ENCODE results near the gene ZNRF3. TPM values are rescaled to one million over a fixed set of nuclear protein-coding genes. Genes with fewer than 3 reads are reported as not detected.
"Not testable (repeated sequence)": the region's sequence is repeated elsewhere in the genome, so short reads cannot be mapped to it uniquely, and the experiment has no call there.

Gene ZNRF3
- polyA plus RNA-seq, 1 experiment = 1.4 TPM

DNA sequence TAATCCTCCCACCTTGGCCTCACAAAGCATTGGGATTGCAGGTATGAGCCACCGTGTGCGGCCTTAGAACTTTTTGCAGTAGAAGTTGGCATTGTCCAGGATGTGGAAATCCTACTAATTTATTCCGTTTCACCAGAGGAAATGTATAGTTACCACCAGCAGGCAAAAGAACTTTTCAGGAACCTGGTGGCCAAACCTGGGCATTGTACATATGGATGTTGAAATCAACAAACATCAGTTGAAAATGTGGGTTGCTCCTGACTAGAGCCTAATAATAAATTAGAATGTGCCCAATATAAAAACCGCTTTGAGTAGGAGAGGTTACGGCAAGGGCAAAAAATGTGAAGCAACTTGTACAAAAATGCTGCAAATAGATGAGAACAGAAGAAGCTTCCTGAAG, 42.3 kb upstream of the ZNRF3 start:
- H3K27me3 ChIP-seq (ENCODE audit: control insufficient read depth, insufficient read depth, low read length) = no peaks in the 10 kb centered on the region
- H3K4me3 ChIP-seq (ENCODE audit: low read depth, low read length) = no peak overlapping the region
- CTCF ChIA-PET = interaction anchor here (1.5 kb wide), 1 partner anchor 11 kb away, joined by 4 read pairs; no protein-coding TSS in a partner anchor
- no peak for DNase-seq (ENCODE audit: low read depth, low spot score)
- TF ChIP-seq, protein P1, sequence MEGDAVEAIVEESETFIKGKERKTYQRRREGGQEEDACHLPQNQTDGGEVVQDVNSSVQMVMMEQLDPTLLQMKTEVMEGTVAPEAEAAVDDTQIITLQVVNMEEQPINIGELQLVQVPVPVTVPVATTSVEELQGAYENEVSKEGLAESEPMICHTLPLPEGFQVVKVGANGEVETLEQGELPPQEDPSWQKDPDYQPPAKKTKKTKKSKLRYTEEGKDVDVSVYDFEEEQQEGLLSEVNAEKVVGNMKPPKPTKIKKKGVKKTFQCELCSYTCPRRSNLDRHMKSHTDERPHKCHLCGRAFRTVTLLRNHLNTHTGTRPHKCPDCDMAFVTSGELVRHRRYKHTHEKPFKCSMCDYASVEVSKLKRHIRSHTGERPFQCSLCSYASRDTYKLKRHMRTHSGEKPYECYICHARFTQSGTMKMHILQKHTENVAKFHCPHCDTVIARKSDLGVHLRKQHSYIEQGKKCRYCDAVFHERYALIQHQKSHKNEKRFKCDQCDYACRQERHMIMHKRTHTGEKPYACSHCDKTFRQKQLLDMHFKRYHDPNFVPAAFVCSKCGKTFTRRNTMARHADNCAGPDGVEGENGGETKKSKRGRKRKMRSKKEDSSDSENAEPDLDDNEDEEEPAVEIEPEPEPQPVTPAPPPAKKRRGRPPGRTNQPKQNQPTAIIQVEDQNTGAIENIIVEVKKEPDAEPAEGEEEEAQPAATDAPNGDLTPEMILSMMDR (IDR thresholded peaks at IDR 0.05; ENCODE audit: low read depth, low read length) = peak; percentile 14; the same call in 1 of the 2 replicates
- POLR2A ChIA-PET = no interaction called here
- peaks cover under 1% of the 10 kb centered on the region; the same call in 1 of the 2 replicates for H3K9me3 ChIP-seq (ENCODE audit: control insufficient read depth, insufficient read depth, low read length)
- H3K27ac ChIP-seq (ENCODE audit: low read depth, low read length) = no peak overlapping the region

- CTCF ChIA-PET = no interaction called here
Observed at GRCh38 chr22:28843633-28844032, 39.7 kb upstream of the ZNRF3 start.

GRCh38 chr22:28844277-28844676, 39.1 kb upstream of the ZNRF3 start:
- DNase-seq (ENCODE audit: low read depth, low spot score); H3K27me3 ChIP-seq (ENCODE audit: control insufficient read depth, insufficient read depth, low read length); H3K4me3 ChIP-seq (ENCODE audit: low read depth, low read length); H3K27ac ChIP-seq (ENCODE audit: low read depth, low read length); CTCF ChIA-PET: not testable (repeated sequence)
- peaks cover 17% of the 10 kb centered on the region for H3K9me3 ChIP-seq (ENCODE audit: control insufficient read depth, insufficient read depth, low read length)
- POLR2A ChIA-PET = interaction anchor here (0.7 kb wide), 1 partner anchor 777 kb away, joined by 10 read pairs; no protein-coding TSS in a partner anchor

More at GRCh38 chr22:28843633-28844032, 39.7 kb upstream of the ZNRF3 start:
- POLR2A ChIA-PET = interaction anchor here (0.7 kb wide), 1 partner anchor 776 kb away, joined by 10 read pairs; no protein-coding TSS in a partner anchor
- TF ChIP-seq, protein P1 (IDR thresholded peaks at IDR 0.05; ENCODE audit: low read depth, low read length) = no peak
- Histone ChIP-seq H3K9me3 (ENCODE audit: control insufficient read depth, insufficient read depth, low read length) (peaks cover 17% of the 10 kb centered on the region), H3K4me3 (ENCODE audit: low read depth, low read length) (no peak overlapping the region), H3K27ac (ENCODE audit: low read depth, low read length) (no peak overlapping the region), H3K27me3 (ENCODE audit: control insufficient read depth, insufficient read depth, low read length) (no peaks in the 10 kb centered on the region)
- no peak for DNase-seq (ENCODE audit: low read depth, low spot score)

GRCh38 chr22:28846994-28847393, 36.4 kb upstream of the ZNRF3 start:
- TF ChIP-seq, protein P1 (IDR thresholded peaks at IDR 0.05; ENCODE audit: low read depth, low read length) = no peak
- ChIA-PET CTCF (interaction anchor here (1.0 kb wide), 1 partner anchor 32 kb away, joined by 3 read pairs; no protein-coding TSS in a partner anchor), POLR2A (no interaction called here)
- peaks cover 17% of the 10 kb centered on the region for H3K9me3 ChIP-seq (ENCODE audit: control insufficient read depth, insufficient read depth, low read length)
- H3K4me3 ChIP-seq (ENCODE audit: low read depth, low read length) = no peak overlapping the region
- no peak for DNase-seq (ENCODE audit: low read depth, low spot score)
- no peaks in the 10 kb centered on the region for H3K27me3 ChIP-seq (ENCODE audit: control insufficient read depth, insufficient read depth, low read length)
- no peak overlapping the region for H3K27ac ChIP-seq (ENCODE audit: low read depth, low read length)

GRCh38 chr22:28855355-28856094, 27.8 kb upstream of the ZNRF3 start:
- Histone ChIP-seq H3K27ac (ENCODE audit: low read depth, low read length) (no peak overlapping the region), H3K27me3 (ENCODE audit: control insufficient read depth, insufficient read depth, low read length) (no peaks in the 10 kb centered on the region), H3K9me3 (ENCODE audit: control insufficient read depth, insufficient read depth, low read length) (no peaks in the 10 kb centered on the region), H3K4me3 (ENCODE audit: low read depth, low read length) (no peak overlapping the region)
- CTCF ChIA-PET = interaction anchor here (0.5 to 4.7 kb wide), 42 partner anchors 9 to 874 kb away, joined by 3 to 81 read pairs (median 4); no protein-coding TSS in a partner anchor
- POLR2A ChIA-PET = no interaction called here
- TF ChIP-seq, protein P1 (IDR thresholded peaks at IDR 0.05; ENCODE audit: low read depth, low read length) = peak; percentile 97
- DNase-seq (ENCODE audit: low read depth, low spot score) = peak; percentile 58
